Activated naive CD4-positive, alpha-beta T cell treated with anti-CD3 and anti-CD28 coated beads for 36 hours (primary cell): ENCODE data around the gene UTS2R. TPM values are rescaled to one million over a fixed set of nuclear protein-coding genes. Genes with fewer than 3 reads are reported as not detected.
"Not testable (repeated sequence)": the region's sequence is repeated elsewhere in the genome, so short reads cannot be mapped to it uniquely, and the experiment has no call there.

ENCODE experiments used
- CTCF ChIA-PET: fragments of 350-600 bp; sonication (Branson Sonifier 250); formaldehyde crosslinking; loops from one replicate; lab custom pipeline; 2021; ENCODE audit warnings: antibody characterized with exemption; lab: Charles Lee
- DNase-seq: peaks from one replicate; pipeline ENCODE4 v3.0.0-alpha.2; 2020
- H3K27ac Mint-ChIP-seq: one replicate; pipeline ENCODE4 v1.8.0; 2021; ENCODE audit warnings: mild to moderate bottlenecking, mixed read lengths
- H3K27me3 Mint-ChIP-seq: one replicate; pipeline ENCODE4 v1.8.0; 2021; ENCODE audit warnings: low read depth, mixed read lengths
- H3K36me3 Mint-ChIP-seq: one replicate; pipeline ENCODE4 v1.8.0; 2021; ENCODE audit warnings: low read depth, mixed read lengths
- H3K4me1 Mint-ChIP-seq: one replicate; pipeline ENCODE4 v1.8.0; 2021; ENCODE audit warnings: low read depth, mixed read lengths
- H3K4me3 Mint-ChIP-seq: one replicate; pipeline ENCODE4 v1.8.0; 2021; ENCODE audit warnings: mild to moderate bottlenecking, moderate library complexity, mixed read lengths
- H3K9me3 Mint-ChIP-seq: one replicate; pipeline ENCODE4 v1.8.0; 2021; ENCODE audit warnings: mixed read lengths
- intact Hi-C: fragments of 100-400 bp; cut with micrococcal nuclease; formaldehyde crosslinking; loops from one replicate; pipeline ENCODE4 v1.15.1; 2023
- total RNA-seq, 2 experiments: library from RNA; stranded (reverse); gene quantifications; one replicate each; pipeline ENCODE4 v1.2.3, GENCODE V29; 2021

UTS2R gene
- total RNA-seq, 2 experiments from 2014 or later, result not detected

DNA sequence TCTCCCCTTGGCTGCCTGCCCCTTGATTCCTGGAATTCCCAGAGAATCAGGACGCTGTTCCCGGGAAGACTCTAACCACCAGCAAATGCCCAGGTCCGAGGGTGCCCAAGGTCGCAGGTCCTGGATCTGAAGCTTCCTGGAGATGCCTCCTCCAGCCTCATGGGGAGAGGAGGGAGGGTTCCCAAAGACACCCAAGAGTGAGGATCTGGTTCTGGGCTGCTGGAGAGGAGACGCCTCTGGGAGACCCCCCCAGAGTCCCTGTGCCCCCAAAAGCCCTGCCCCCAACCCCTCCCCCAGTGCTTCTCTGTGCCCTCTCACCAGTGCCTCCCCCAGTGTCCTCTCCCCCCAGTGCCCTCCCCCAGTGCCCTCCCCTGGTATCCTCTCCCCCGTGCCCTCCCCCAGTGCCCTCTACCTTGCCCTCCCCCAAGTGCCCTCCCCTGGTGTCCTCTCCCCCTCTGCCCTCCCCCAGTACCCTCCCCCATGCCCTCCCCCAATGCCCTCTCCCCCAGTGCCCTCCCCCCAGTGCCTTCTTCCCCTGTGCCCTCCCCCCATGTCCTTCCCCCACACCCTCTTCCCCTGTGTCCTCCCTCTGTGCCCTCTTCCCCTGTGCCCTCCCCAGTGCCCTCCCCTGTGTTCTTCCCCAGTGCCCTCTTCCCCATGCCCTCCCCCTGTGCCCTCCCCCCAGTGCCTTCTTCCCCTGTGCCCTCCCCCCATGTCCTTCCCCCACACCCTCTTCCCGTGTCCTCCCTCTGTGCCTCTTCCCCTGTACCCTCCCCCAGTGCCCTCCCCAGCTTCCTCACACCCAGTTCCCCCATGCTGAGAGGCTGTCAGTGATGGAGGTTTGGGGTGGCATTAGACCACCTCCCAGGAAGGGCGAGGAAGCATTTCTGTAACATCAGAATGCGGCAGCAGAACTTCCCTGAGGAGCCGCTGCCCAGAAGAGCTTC, 31.7 kb upstream of the UTS2R start:
- Mint-ChIP-seq H3K36me3 (no peaks in the 10 kb centered on the region), H3K4me3 (no peak overlapping the region), H3K27ac (no peak overlapping the region), H3K4me1 (peaks cover 13% of the 10 kb centered on the region), H3K27me3 (no peaks in the 10 kb centered on the region), H3K9me3 (peaks cover 6% of the 10 kb centered on the region)
- intact Hi-C loops, result no loop called here
- CTCF ChIA-PET, result interaction anchor here (0.7 kb wide), 1 partner anchor 13 kb away, joined by 3 read pairs; no protein-coding TSS in a partner anchor
- no peak for DNase-seq

DNA sequence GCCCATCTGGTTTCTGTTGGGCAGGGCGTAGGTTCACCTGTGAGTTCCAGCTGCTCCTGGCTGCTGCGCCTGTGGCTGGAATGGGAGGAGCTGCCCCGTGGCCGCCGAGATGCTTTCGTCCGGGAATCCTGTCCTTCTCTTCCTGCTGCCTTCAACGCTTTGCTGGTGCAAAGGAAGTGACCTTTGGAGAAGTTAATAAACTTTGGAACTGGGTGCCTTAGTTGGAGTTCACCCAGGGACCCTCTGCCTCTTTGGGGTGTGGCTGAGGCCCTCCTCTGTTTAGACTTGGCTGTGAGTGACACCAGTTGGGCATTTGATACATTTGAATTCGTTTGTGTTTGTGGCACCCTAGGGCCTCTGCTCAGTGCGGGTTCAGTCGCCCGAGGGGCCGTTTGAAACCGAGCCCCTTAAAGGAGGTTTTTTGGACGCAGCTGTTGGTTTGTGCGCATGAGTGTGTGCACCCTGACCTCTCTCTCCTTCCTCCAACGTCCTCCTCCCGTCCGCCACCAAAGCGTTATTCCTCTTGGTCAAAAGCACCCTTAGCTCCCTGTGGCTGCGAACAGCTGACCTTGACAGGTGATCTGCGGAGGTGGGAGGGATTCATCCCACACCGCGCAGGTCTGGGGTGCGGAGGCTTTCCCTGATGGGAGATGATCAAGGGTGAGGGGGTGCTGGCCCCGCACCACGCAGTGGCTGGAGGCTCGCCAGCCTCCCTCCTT, 29.0 kb upstream of the UTS2R start:
- H3K36me3 Mint-ChIP-seq, result no peaks in the 10 kb centered on the region
- H3K4me1 Mint-ChIP-seq, result peaks cover 8% of the 10 kb centered on the region
- no peak overlapping the region for H3K27ac Mint-ChIP-seq
- intact Hi-C loops, result no loop called here
- no peak for DNase-seq
- H3K27me3 Mint-ChIP-seq, result no peaks in the 10 kb centered on the region
- H3K9me3 Mint-ChIP-seq, result peaks cover 6% of the 10 kb centered on the region
- H3K4me3 Mint-ChIP-seq, result no peak overlapping the region
- CTCF ChIA-PET, result interaction anchor here (0.5 to 1.6 kb wide), 3 partner anchors 9 to 82 kb away, joined by 3 to 4 read pairs (median 3); no protein-coding TSS in a partner anchor

DNA sequence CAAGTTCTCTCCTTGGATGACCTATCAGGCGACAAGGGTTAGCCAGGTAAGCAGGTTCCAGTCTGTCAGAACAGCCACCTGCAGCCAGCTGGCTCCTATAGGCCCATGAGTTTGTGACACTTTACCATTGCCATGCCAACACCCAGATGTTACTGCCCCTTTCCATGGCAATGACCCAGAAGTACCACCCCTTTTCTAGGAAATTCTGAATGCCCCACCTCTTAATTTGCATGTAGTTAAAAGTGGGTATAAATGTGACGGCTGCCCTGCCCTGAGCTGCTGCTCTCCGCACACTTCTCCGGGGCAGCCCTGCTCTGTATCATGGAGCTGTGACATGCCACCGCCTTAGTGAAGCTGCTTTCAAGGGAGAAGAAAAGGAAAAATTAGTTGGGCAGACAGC, 28.0 kb upstream of the UTS2R start:
- Mint-ChIP-seq H3K27me3 (no peaks in the 10 kb centered on the region), H3K9me3 (peaks cover 6% of the 10 kb centered on the region), H3K27ac (no peak overlapping the region), H3K36me3 (no peaks in the 10 kb centered on the region), H3K4me1 (peaks cover 8% of the 10 kb centered on the region), H3K4me3 (no peak overlapping the region)
- intact Hi-C loops, result no loop called here
- no peak for DNase-seq
- CTCF ChIA-PET, result interaction anchor here (0.7 to 1.6 kb wide), 3 partner anchors 13 to 43 kb away, joined by 3 to 4 read pairs (median 3); no protein-coding TSS in a partner anchor

DNA sequence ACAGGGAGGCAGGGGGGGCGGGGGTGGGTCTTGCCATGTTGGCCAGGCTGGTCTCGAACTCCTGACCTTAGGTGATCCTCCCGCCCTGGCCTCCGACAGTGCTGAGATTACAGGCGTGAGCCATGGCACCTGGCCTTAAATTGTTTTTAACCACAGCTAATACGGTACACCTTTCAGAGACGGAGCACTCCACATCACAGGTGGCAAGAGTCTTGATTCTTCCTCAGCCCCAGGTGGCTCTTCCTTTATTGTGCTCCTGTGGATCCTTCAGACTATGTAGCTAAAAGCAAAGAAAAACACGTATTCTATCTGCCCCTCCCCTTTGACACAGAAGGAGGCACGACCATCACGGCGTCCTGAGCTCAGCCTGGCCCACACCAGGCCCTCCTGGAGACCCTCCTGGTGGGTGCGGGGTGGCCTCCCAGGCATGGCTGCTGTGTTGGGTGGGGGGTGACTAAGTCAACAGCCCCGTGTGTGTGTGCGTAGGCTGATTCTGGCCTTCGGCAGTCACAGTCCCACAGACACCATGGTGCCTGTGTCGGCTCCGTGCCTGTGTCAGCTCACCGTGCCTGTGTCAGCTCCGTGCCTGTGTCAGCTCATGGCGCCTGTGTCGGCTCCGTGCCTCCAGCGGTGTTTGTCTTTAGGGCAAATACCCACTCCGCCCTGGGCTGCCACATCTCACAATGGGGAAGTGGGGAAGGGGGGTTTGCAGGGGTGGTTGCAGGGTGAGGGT, 27.2 kb upstream of the UTS2R start:
- no peaks in the 10 kb centered on the region for H3K36me3 Mint-ChIP-seq
- H3K27me3 Mint-ChIP-seq, result no peaks in the 10 kb centered on the region
- H3K27ac Mint-ChIP-seq, result no peak overlapping the region
- intact Hi-C loops, result no loop called here
- H3K4me3 Mint-ChIP-seq, result no peak overlapping the region
- DNase-seq, result no peak
- CTCF ChIA-PET, result interaction anchor here (0.7 to 0.8 kb wide), 2 partner anchors 14 to 17 kb away, joined by 3 to 4 read pairs; no protein-coding TSS in a partner anchor
- peaks cover 6% of the 10 kb centered on the region for H3K9me3 Mint-ChIP-seq
- peaks cover 8% of the 10 kb centered on the region for H3K4me1 Mint-ChIP-seq

DNA sequence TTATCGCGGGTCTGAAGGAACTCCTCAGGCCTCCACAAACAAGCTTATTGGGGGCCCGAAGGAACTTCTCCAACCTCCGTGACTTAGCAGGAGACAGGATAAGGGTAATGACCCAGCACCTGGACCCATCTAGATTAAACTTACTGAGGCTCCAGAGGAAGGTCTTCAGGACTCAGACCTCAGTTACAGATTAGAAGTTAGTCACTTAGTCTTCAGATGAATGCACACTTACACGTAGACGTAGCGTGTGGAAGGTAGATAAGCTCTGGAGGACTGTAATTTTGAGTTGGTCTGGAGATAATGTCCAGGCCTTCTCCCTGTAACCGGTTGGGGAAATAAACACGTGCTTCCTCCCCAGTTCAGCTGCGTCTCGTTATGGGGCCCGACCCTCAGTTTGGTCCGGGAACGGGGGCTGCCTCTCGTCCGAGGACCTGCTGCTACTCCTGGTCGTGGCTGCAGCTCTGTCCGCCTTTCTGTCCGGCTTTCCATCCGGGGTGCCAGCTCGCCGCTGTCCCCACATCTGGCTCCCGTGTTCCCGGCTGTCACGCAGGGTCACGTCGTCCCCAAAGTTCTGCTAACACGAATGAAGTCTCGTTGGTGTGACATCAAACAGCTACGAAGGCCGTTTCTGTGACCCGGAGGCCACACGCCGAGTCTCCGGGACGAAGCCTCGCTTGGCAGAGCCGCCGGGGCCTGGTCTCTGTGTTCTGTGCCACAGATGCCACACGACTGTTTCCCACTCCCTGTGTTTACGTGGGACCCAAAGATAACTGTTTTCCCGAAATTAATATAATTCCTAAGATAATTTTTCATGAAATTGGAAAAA, 26.2 kb upstream of the UTS2R start:
- Mint-ChIP-seq H3K4me3 (no peak overlapping the region), H3K4me1 (peaks cover 8% of the 10 kb centered on the region), H3K36me3 (no peaks in the 10 kb centered on the region), H3K27me3 (no peaks in the 10 kb centered on the region), H3K27ac (no peak overlapping the region), H3K9me3 (peaks cover 6% of the 10 kb centered on the region)
- CTCF ChIA-PET, result interaction anchor here (0.6 kb wide), 1 partner anchor 110 kb away, joined by 3 read pairs; no protein-coding TSS in a partner anchor
- no peak for DNase-seq
- intact Hi-C loops, result no loop called here

DNA sequence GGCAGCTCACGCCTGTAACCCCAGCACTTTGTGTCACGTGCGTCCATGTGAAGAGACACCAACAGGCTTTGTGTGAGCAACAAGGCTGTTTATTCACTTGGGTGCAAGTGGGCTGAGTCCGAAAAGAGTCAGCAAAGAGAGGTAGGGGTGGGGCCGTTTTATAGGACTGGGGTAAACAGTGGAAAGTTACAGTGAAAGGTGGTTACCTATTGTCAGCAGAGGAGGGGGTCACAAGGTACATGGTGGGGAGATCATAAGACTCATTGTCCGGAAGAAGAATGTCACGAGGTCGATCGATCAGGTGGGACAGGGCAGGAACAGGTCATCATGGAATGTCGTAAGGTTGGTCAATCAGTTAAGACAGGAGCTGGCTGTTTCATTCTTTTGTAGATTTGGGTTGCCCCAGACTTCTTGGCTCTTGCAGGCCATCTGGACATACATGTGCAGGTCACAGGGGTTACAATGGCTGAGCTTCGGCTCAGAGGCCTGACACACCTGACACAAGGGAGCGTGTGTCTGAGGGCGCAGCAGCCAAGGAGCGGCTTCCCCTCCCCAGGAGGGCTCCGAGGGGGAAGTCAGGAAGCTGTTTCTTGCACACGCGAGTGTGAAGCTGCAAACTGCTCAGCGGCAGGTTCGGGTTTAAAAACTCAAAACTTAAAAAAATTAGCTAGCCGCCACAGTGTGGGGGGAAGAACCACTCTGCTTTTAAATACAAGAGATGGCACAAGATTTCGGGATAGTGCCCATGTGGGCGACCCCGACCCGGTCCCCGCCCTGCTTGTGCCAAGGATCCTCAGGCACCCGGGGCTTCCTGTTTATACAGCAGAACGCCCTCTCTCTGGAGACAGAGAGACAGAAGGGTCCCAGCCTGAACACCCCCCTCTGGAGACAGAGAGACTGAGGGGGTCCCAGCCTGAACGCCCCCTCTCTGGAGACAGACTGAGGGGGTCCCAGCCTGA, 24.9 kb upstream of the UTS2R start:
- peaks cover 7% of the 10 kb centered on the region for H3K4me1 Mint-ChIP-seq
- no peak for DNase-seq
- no peak overlapping the region for H3K4me3 Mint-ChIP-seq
- no peaks in the 10 kb centered on the region for H3K9me3 Mint-ChIP-seq
- intact Hi-C loops, result no loop called here
- no peaks in the 10 kb centered on the region for H3K27me3 Mint-ChIP-seq
- no peak overlapping the region for H3K27ac Mint-ChIP-seq
- H3K36me3 Mint-ChIP-seq, result no peaks in the 10 kb centered on the region
- CTCF ChIA-PET, result interaction anchor here (1.0 kb wide), 1 partner anchor 19 kb away, joined by 3 read pairs; no protein-coding TSS in a partner anchor

DNA sequence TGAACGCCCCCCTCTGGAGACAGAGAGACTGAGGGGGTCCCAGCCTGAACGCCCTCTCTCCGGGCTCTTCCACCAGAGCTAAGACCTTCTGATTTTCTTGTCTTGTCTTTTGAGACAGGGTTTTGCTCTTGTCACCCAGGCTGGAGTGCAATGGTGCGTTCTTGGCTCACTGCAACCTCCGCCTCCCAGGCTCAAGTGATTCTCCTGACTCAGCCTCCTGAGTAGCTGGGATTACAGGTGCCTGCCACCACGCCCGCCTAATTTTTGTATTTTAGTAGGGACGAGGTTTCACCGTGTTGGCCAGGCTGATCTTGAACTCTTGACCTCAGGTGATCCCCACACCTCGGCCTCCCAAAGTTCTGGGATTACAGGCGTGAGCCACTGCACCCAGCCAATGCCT, 23.6 kb upstream of the UTS2R start:
- intact Hi-C loops, H3K27me3 Mint-ChIP-seq: not testable (repeated sequence)

DNA sequence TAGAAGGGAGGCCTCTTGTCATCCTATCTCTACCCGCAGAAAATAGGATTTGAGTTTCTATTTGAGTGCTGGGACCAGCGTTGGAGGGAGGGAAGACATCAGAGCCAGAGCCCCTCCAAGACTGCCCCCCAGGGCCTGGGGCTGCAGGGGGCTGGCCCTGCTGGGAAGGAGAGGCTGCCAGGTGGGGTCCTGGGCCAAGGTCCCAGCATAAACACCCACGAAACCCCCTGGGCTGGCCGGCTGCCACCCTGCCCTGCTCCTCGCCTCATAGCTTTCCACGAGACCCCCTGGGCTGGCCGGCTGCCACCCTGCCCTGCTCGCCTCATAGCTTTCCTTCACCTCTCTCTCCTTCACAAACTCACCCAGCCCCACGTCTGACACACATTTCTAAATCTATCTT, 23.1 kb upstream of the UTS2R start:
- Mint-ChIP-seq H3K27ac (no peak overlapping the region), H3K4me3 (no peak overlapping the region), H3K27me3 (no peaks in the 10 kb centered on the region), H3K9me3 (no peaks in the 10 kb centered on the region), H3K4me1 (peaks cover 7% of the 10 kb centered on the region), H3K36me3 (no peaks in the 10 kb centered on the region)
- DNase-seq, result no peak
- CTCF ChIA-PET, result interaction anchor here (3.9 kb wide), 1 partner anchor 68 kb away, joined by 19 read pairs; no protein-coding TSS in a partner anchor
- intact Hi-C loops, result no loop called here

More for the DNA sequence above, 23.6 kb upstream of the UTS2R start:
- not testable (repeated sequence) for H3K4me3 Mint-ChIP-seq, H3K4me1 Mint-ChIP-seq, H3K27ac Mint-ChIP-seq, H3K36me3 Mint-ChIP-seq, H3K9me3 Mint-ChIP-seq, DNase-seq
- CTCF ChIA-PET, result interaction anchor here (0.6 kb wide), 1 partner anchor 144 kb away, joined by 3 read pairs; no protein-coding TSS in a partner anchor

DNA sequence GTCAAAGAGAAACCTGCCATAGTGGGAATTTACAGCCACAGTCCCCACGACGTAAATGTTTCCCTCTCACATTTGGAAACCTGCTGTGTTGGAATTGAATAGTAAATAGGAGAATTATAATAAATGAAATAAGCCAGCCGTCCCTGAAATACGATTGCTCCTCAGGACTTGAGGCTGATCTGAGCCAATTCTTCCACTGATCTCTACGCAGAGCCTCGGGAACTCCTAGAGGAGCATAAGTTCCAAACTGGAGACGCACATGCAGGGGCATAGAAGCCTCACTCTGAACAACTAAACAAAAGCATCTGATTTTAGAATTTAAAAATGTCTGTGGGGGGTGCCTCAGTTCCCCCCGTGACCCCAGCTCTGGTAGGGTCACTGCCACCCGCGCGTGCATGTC, 22.7 kb upstream of the UTS2R start:
- Mint-ChIP-seq H3K36me3 (no peaks in the 10 kb centered on the region), H3K9me3 (no peaks in the 10 kb centered on the region), H3K4me1 (peaks cover 7% of the 10 kb centered on the region), H3K27me3 (no peaks in the 10 kb centered on the region), H3K4me3 (no peak overlapping the region), H3K27ac (no peak overlapping the region)
- DNase-seq, result no peak
- CTCF ChIA-PET, result interaction anchor here (3.9 to 5.3 kb wide), 2 partner anchors 68 to 113 kb away, joined by 19 to 34 read pairs; no protein-coding TSS in a partner anchor
- intact Hi-C loops, result no loop called here

DNA sequence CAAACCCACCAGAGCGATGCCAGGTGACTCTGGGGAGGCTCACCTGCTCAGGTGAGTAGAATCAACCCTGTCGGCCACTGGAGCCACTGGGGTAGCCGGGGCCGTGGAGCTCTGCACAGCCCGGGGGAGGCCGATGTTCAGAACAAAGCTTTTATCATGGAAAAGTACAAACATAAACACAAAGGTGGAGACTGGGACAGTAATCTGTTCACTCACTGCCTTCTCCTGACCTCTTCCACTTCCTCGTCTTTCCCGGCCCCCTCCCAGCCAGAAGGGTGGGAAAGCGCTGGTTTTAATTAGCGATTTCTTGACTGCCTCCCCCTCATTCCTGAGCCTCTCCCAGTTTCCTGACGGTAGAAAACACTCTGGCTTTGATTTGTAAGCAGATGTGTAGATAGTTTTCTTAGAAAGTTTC, 22.3 kb upstream of the UTS2R start:
- Mint-ChIP-seq H3K27ac (no peak overlapping the region), H3K4me3 (no peak overlapping the region)

More for the DNA sequence above, 22.3 kb upstream of the UTS2R start:
- Mint-ChIP-seq H3K36me3 (no peaks in the 10 kb centered on the region), H3K27me3 (no peaks in the 10 kb centered on the region), H3K4me1 (peaks cover 7% of the 10 kb centered on the region), H3K9me3 (no peaks in the 10 kb centered on the region)
- intact Hi-C loops, result no loop called here
- CTCF ChIA-PET, result interaction anchor here (0.7 to 5.3 kb wide), 7 partner anchors 21 to 319 kb away, joined by 3 to 34 read pairs (median 5); no protein-coding TSS in a partner anchor
- DNase-seq, result no peak
